K562 (cell line): ENCODE results near the gene C3orf80.

Experiments
- CBFB ChIP-seq: sonication (generic); formaldehyde crosslinking; IDR thresholded peaks from 2 replicates; pipeline ENCODE4 v1.4.0; 2020; ENCODE audit warnings: mild to moderate bottlenecking, missing genetic modification reagents
- GABPA ChIP-seq: fragments of 200-800 bp; sonication (Bioruptor generic); conservative IDR thresholded peaks from 2 replicates; pipeline ENCODE4 v1.6.1; 2016; ENCODE audit warnings: low read depth, missing genetic modification characterization, missing compliant biosample characterization
- GABPB1 ChIP-seq: sonication (generic); formaldehyde crosslinking; IDR thresholded peaks from 2 replicates; pipeline ENCODE4 v1.8.0; 2022; ENCODE audit warnings: mild to moderate bottlenecking, missing genetic modification reagents
- HDAC8 ChIP-seq: fragments of 450-650 bp; IDR thresholded peaks from 2 replicates; pipeline ENCODE4 v1.6.1; 2016; ENCODE audit warnings: mild to moderate bottlenecking, missing genetic modification characterization, moderate library complexity, missing compliant biosample characterization
- NRF1 ChIP-seq, 2 experiments: fragments of 450-650 bp; IDR thresholded peaks in 1 of 2; conservative IDR thresholded peaks in 1 of 2; 2 replicates each; pipeline ENCODE4 v1.6.1; 2014; ENCODE audit warnings: mild to moderate bottlenecking in 2 of 2
- PBX2 ChIP-seq, 2 experiments: IDR thresholded peaks in 1 of 2; conservative IDR thresholded peaks in 1 of 2; 2 replicates each; pipeline ENCODE4 v1.6.1; 2016; ENCODE audit warnings: low read depth in 2 of 2, mild to moderate bottlenecking in 1 of 2, missing compliant biosample characterization in 1 of 2, missing genetic modification characterization in 1 of 2, moderate library complexity in 1 of 2
- PRPF4 ChIP-seq: fragments of 200-400 bp; formaldehyde crosslinking; IDR thresholded peaks from one replicate; pipeline ENCODE4 v1.6.1; 2017; ENCODE audit warnings: low read length, low read depth, mild to moderate bottlenecking; ENCODE audit not compliant: insufficient read depth, poor library complexity, severe bottlenecking
- RAD21 ChIP-seq, 2 experiments: fragments of 250-450 bp in 1 of 2; fragments of 450-650 bp in 1 of 2; sonication (Bioruptor Pico) in 1 of 2; formaldehyde crosslinking in 1 of 2; IDR thresholded peaks in 1 of 2; conservative IDR thresholded peaks in 1 of 2; 2 replicates each; pipeline versions ENCODE4 v1.4.0 to v1.8.0; 2020 to 2022; ENCODE audit warnings: mild to moderate bottlenecking in 2 of 2, moderate library complexity in 1 of 2
- REST ChIP-seq, 2 experiments: fragments of 450-650 bp; formaldehyde crosslinking in 1 of 2; IDR thresholded peaks; 2 replicates each; pipeline versions ENCODE4 v1.4.0 to v1.6.1; 2014 to 2020; ENCODE audit warnings: mild to moderate bottlenecking in 2 of 2, borderline replicate concordance in 1 of 2, low read depth in 1 of 2
- SIN3A ChIP-seq, 2 experiments: fragments of 150-350 bp in 1 of 2; IDR thresholded peaks; 2 replicates each; pipeline ENCODE4 v1.6.1; 2011 to 2016; ENCODE audit warnings: borderline replicate concordance in 2 of 2, low read depth in 2 of 2, low read length in 2 of 2, mild to moderate bottlenecking in 2 of 2, moderate library complexity in 2 of 2; ENCODE audit not compliant: control insufficient read depth in 1 of 2
- SNRNP70 ChIP-seq: fragments of 200-400 bp; formaldehyde crosslinking; optimal IDR thresholded peaks from 2 replicates; pipeline ENCODE3; 2017; ENCODE audit warnings: low read depth, low read length
- ZNF76 ChIP-seq: fragments of 250-450 bp; sonication (Bioruptor Pico); IDR thresholded peaks from 2 replicates; pipeline ENCODE4 v1.4.0; 2020; ENCODE audit warnings: mild to moderate bottlenecking, moderate library complexity, borderline replicate concordance

- TF ChIP-seq SIN3A (IDR thresholded peaks at IDR 0.05; ENCODE audit: borderline replicate concordance in 2 of 2, control insufficient read depth in 1 of 2, low read depth in 2 of 2, low read length in 2 of 2) (no peak), NRF1 (conservative IDR thresholded peaks at IDR 0.05 in 1 of 2, IDR thresholded peaks at IDR 0.05 in 1 of 2) (no peak), REST (IDR thresholded peaks at IDR 0.05; ENCODE audit: borderline replicate concordance) (no peak), REST (CRISPR knock-in tag; IDR thresholded peaks at IDR 0.05; ENCODE audit: low read depth) (no peak), GABPA (tag) (no peak), HDAC8 (no peak), PRPF4 (no peak), GABPB1 (CRISPR knock-in tag) (no peak), ZNF76 (CRISPR knock-in tag) (no peak), PBX2 (CRISPR knock-in tag; IDR thresholded peaks at IDR 0.05; ENCODE audit: low read depth) (no peak), PBX2 (tag; conservative IDR thresholded peaks at IDR 0.05; ENCODE audit: low read depth) (no peak), RAD21 (CRISPR knock-in tag; conservative IDR thresholded peaks at IDR 0.05 in 1 of 2, IDR thresholded peaks at IDR 0.05 in 1 of 2) (no peak), CBFB (no peak), SNRNP70 (no peak)
These were observed 5.2 kb upstream of the C3orf80 start for GRCh38 chr3:160220038-160220437.
